A549 (cell line): ENCODE data around the gene CEP128. TPM values are rescaled to one million over a fixed set of nuclear protein-coding genes. Genes with fewer than 3 reads are reported as not detected.

Experiments used
- ATAC-seq, 2 experiments: fragments of 200-7000 bp in 1 of 2; fragments of >200 bp in 1 of 2; cut with Nextera tagmentation in 1 of 2; cut with Tn5 transposase in 1 of 2; 3 replicates each; pipeline versions ENCODE4 v1.8.0 to v1.9.1; 2018 to 2020; ENCODE audit warnings: mild to moderate bottlenecking in 1 of 2, moderate library complexity in 1 of 2
- CTCF ChIA-PET: fragments of 300-600 bp; sonication (Branson Sonifier 250); formaldehyde crosslinking; extraction: SDS; loops from one replicate; lab custom pipeline; 2021; ENCODE audit warnings: antibody characterized with exemption, inconsistent platforms; lab: Yijun Ruan, JAX
- POLR2A ChIA-PET: fragments of 350-600 bp; formaldehyde crosslinking; extraction: SDS; loops from one replicate; lab custom pipeline; 2021; ENCODE audit warnings: antibody characterized with exemption, inconsistent platforms; lab: Yijun Ruan, JAX
- DNase-seq, 2 experiments: peaks; one replicate each; pipeline versions ENCODE4 v3.0.0 to v3.0.0-alpha.2; 2011 to 2016; ENCODE audit warnings: low read depth in 1 of 2, low spot score in 1 of 2
- FAIRE-seq: peaks from 2 replicates; lab custom pipeline; 2011; peaks lifted over from hg19 to GRCh38; lab: Jason Lieb, UNC
- H3K27ac ChIP-seq, 2 experiments: fragments of >200 bp; sonication (Bioruptor Twin); formaldehyde crosslinking; 3 replicates each; pipeline ENCODE4 v1.5.1; 2016 to 2017
- H3K4me1 ChIP-seq: fragments of >200 bp; sonication (Bioruptor Twin); formaldehyde crosslinking; 3 replicates; pipeline ENCODE4 v1.6.1; 2016
- H3K4me2 ChIP-seq: fragments of >200 bp; sonication (Bioruptor Twin); formaldehyde crosslinking; 3 replicates; pipeline ENCODE4 v1.6.1; 2016
- H3K4me3 ChIP-seq: fragments of >200 bp; sonication (Bioruptor Twin); formaldehyde crosslinking; 3 replicates; pipeline ENCODE4 v1.5.1; 2016
- H3K9me3 ChIP-seq: fragments of >200 bp; sonication (Bioruptor Twin); formaldehyde crosslinking; 3 replicates; pipeline ENCODE4 v1.6.1; 2016
- BCL3 ChIP-seq: fragments of >200 bp; sonication (Bioruptor Twin); formaldehyde crosslinking; IDR thresholded peaks from 3 replicates; pipeline ENCODE4 v1.6.1; 2016
- CBX2 ChIP-seq: fragments of 200-600 bp; sonication (generic); IDR thresholded peaks from 2 replicates; pipeline ENCODE4 v1.6.1; 2016; ENCODE audit warnings: low read depth, mild to moderate bottlenecking, borderline replicate concordance
- CBX8 ChIP-seq: fragments of 200-600 bp; sonication (generic); IDR thresholded peaks from 2 replicates; pipeline ENCODE4 v1.6.1; 2016
- CEBPB ChIP-seq, 2 experiments: fragments of >200 bp in 1 of 2; sonication (Bioruptor Twin) in 1 of 2; formaldehyde crosslinking in 1 of 2; IDR thresholded peaks; 2 replicates each; pipeline ENCODE4 v1.6.1; 2012 to 2016
- CHD4 ChIP-seq: fragments of 200-600 bp; sonication (generic); IDR thresholded peaks from 2 replicates; pipeline ENCODE4 v1.6.1; 2016; ENCODE audit warnings: antibody characterized with exemption, mild to moderate bottlenecking, borderline replicate concordance
- CTCF ChIP-seq: fragments of >200 bp; sonication (Bioruptor Twin); formaldehyde crosslinking; IDR thresholded peaks from 3 replicates; pipeline ENCODE4 v1.5.1; 2016
- EHF ChIP-seq: fragments of 250-450 bp; sonication (Bioruptor Pico); IDR thresholded peaks from 2 replicates; pipeline ENCODE4 v1.5.0; 2020; ENCODE audit warnings: mild to moderate bottlenecking
- EP300 ChIP-seq, 2 experiments: fragments of >200 bp; sonication (Bioruptor Twin); formaldehyde crosslinking; IDR thresholded peaks; 2 replicates in 1 of 2; 3 replicates in 1 of 2; pipeline ENCODE4 v1.6.1; 2016 to 2017
- FOXS1 ChIP-seq: fragments of 250-450 bp; sonication (Bioruptor Pico); IDR thresholded peaks from 2 replicates; pipeline ENCODE4 v1.5.0; 2020; ENCODE audit warnings: mild to moderate bottlenecking, moderate library complexity
- HDAC2 ChIP-seq: fragments of 200-600 bp; sonication (generic); IDR thresholded peaks from 2 replicates; pipeline ENCODE4 v1.6.1; 2016
- HOXA7 ChIP-seq: fragments of 250-450 bp; sonication (Bioruptor Pico); IDR thresholded peaks from 2 replicates; pipeline ENCODE4 v1.5.0; 2020; ENCODE audit warnings: mild to moderate bottlenecking, moderate library complexity
- HOXB13 ChIP-seq: fragments of 250-450 bp; sonication (Bioruptor Pico); IDR thresholded peaks from 2 replicates; pipeline ENCODE4 v1.5.0; 2020; ENCODE audit warnings: low read depth, mild to moderate bottlenecking, moderate library complexity
- HOXB5 ChIP-seq: fragments of 250-450 bp; sonication (Bioruptor Pico); IDR thresholded peaks from 2 replicates; pipeline ENCODE4 v1.5.0; 2020; ENCODE audit warnings: mild to moderate bottlenecking, moderate library complexity
- JUNB ChIP-seq: fragments of >200 bp; sonication (Bioruptor Twin); formaldehyde crosslinking; IDR thresholded peaks from 2 replicates; pipeline ENCODE4 v1.6.1; 2016
- MAFK ChIP-seq: fragments of 450-650 bp; IDR thresholded peaks from 2 replicates; pipeline ENCODE4 v1.6.1; 2014; ENCODE audit not compliant: partially characterized antibody
- MAX ChIP-seq: IDR thresholded peaks from 2 replicates; pipeline ENCODE4 v1.6.1; 2012
- MAZ ChIP-seq: fragments of 150-350 bp; IDR thresholded peaks from 2 replicates; pipeline ENCODE4 v1.6.1; 2014; ENCODE audit warnings: antibody characterized with exemption, low read depth, low read length, borderline replicate concordance
- NFE2L2 ChIP-seq: fragments of 150-350 bp; conservative IDR thresholded peaks from 2 replicates; pipeline ENCODE4 v1.6.1; 2014; ENCODE audit warnings: low read length
- PBX3 ChIP-seq: IDR thresholded peaks from 2 replicates; pipeline ENCODE4 v1.6.1; 2012
- PHF8 ChIP-seq: fragments of 200-600 bp; sonication (generic); IDR thresholded peaks from 2 replicates; pipeline ENCODE4 v1.6.1; 2016; ENCODE audit warnings: low read depth, mild to moderate bottlenecking, antibody characterized with exemption, moderate library complexity, borderline replicate concordance
- POLR2A ChIP-seq: IDR thresholded peaks from 2 replicates; pipeline ENCODE4 v1.6.1; 2012; ENCODE audit warnings: mild to moderate bottlenecking, low read length
- POLR2AphosphoS2 ChIP-seq: conservative IDR thresholded peaks from 2 replicates; pipeline ENCODE4 v1.6.1; 2012; ENCODE audit warnings: low read length, improper control_type of control experiment, inconsistent platforms
- RCOR1 ChIP-seq: fragments of 150-350 bp; IDR thresholded peaks from 2 replicates; pipeline ENCODE4 v1.6.1; 2014; ENCODE audit warnings: antibody characterized with exemption, low read length, low read depth
- REST ChIP-seq: fragments of 200-600 bp; sonication (generic); IDR thresholded peaks from 2 replicates; pipeline ENCODE4 v1.6.1; 2016; ENCODE audit warnings: antibody characterized with exemption, mild to moderate bottlenecking, moderate library complexity
- RFX5 ChIP-seq: fragments of 450-650 bp; IDR thresholded peaks from 2 replicates; pipeline ENCODE4 v1.7.1; 2014; ENCODE audit warnings: antibody characterized with exemption, mild to moderate bottlenecking, moderate library complexity
- TP53 ChIP-seq: fragments of 250-450 bp; sonication (Bioruptor Pico); IDR thresholded peaks from 2 replicates; pipeline ENCODE4 v1.5.0; 2021; ENCODE audit warnings: mild to moderate bottlenecking, moderate library complexity
- ZFP36 ChIP-seq: fragments of 450-650 bp; IDR thresholded peaks from 2 replicates; pipeline ENCODE4 v1.6.1; 2014; ENCODE audit warnings: borderline replicate concordance; ENCODE audit not compliant: partially characterized antibody
- ZSCAN20 ChIP-seq: fragments of 250-450 bp; sonication (Bioruptor Pico); IDR thresholded peaks from 2 replicates; pipeline ENCODE4 v1.8.0; 2022; ENCODE audit warnings: mild to moderate bottlenecking, moderate library complexity
- WGBS: methylation state at CpG from one replicate; pipeline ENCODE4 v1.1.6; 2017; ENCODE audit errors: missing lambda C conversion rate; 5-methylcytosine and 5-hydroxymethylcytosine counted together
- polyA plus RNA-seq, 4 experiments: library from polyadenylated mRNA; depleted of rRNA in 3 of 4; stranded (reverse); fragments of >200 nt; fragmentation: RNase III in 1 of 4; extraction: RNeasy Plus Mini Kit Qiagen cat#74134 plus additional on column Dnase treatment in 1 of 4; gene quantifications; 2 replicates in 3 of 4; 3 replicates in 1 of 4; pipeline ENCODE4 v1.2.3, GENCODE V29; 2011 to 2017

CEP128 gene
- polyA plus RNA-seq, 2 of the 4 experiments (the other 2 are of a cell fraction): 5.8 to 7.0 TPM

GRCh38 chr14:80628547-80628946 is 313.0 kb downstream of the CEP128 start:
- no peak overlapping the region for H3K4me2 ChIP-seq
- FAIRE-seq: no peak
- no peak overlapping the region for H3K4me3 ChIP-seq
- no peaks in the 10 kb centered on the region for H3K9me3 ChIP-seq
- ATAC-seq: no peak
- H3K27ac ChIP-seq: no peak overlapping the region
- H3K4me1 ChIP-seq: no peaks in the 10 kb centered on the region
- TF ChIP-seq FOXS1 (CRISPR knock-in tag) (no peak), PBX3 (no peak), RFX5 (no peak), ZSCAN20 (CRISPR knock-in tag) (no peak), CBX8 (no peak), MAZ (no peak), EHF (CRISPR knock-in tag) (no peak), CBX2 (no peak), HOXB13 (CRISPR knock-in tag) (no peak), CHD4 (no peak), RCOR1 (no peak), CTCF (no peak), BCL3 (no peak), HOXB5 (no peak), MAX (no peak), JUNB (no peak)
- TF ChIP-seq, all 56 proteins: peak for 0
- ChIA-PET POLR2A (no interaction called here), CTCF (no interaction called here)
- 94% methylated on average over 6 of the region's 6 CpGs for WGBS
- DNase-seq: no peak

- no peak overlapping the region for H3K4me3 ChIP-seq
- TF ChIP-seq ZFP36 (no peak), CHD4 (no peak), PHF8 (no peak), POLR2A (no peak), POLR2AphosphoS2 (no peak), MAZ (no peak), MAFK (no peak), HOXA7 (CRISPR knock-in tag) (no peak)
- ChIA-PET CTCF (no interaction called here), POLR2A (no interaction called here)
- H3K9me3 ChIP-seq: no peaks in the 10 kb centered on the region
- DNase-seq (no peak), ATAC-seq (no peak), FAIRE-seq (no peak)
- 93% methylated on average over 2 of the region's 2 CpGs for WGBS
- no peaks in the 10 kb centered on the region for H3K4me1 ChIP-seq
- no peak overlapping the region for H3K27ac ChIP-seq
- no peak overlapping the region for H3K4me2 ChIP-seq
These were observed 313.8 kb downstream of the CEP128 start for GRCh38 chr14:80627745-80628144.

GRCh38 chr14:80624581-80624980 is 317.0 kb downstream of the CEP128 start:
- 58% methylated on average over 1 of the region's 1 CpG for WGBS
- no peak overlapping the region for H3K4me3 ChIP-seq
- H3K9me3 ChIP-seq: no peaks in the 10 kb centered on the region
- ChIA-PET POLR2A (no interaction called here), CTCF (no interaction called here)
- no peak overlapping the region for H3K27ac ChIP-seq
- no peak for ATAC-seq
- peaks cover 8% of the 10 kb centered on the region; the same call in 2 of the 3 replicates for H3K4me1 ChIP-seq
- no peak overlapping the region for H3K4me2 ChIP-seq
- FAIRE-seq: no peak
- DNase-seq: no peak
- TF ChIP-seq HDAC2 (no peak), ZFP36 (no peak), EP300 (IDR thresholded peaks at IDR 0.05) (no peak), NFE2L2 (no peak), POLR2A (no peak), TP53 (CRISPR knock-in tag) (no peak), REST (no peak), POLR2AphosphoS2 (no peak), CEBPB (IDR thresholded peaks at IDR 0.05) (no peak)
